ENCODE measurements around the gene SEPTIN2. TPM values are rescaled to one million over a fixed set of nuclear protein-coding genes. Genes with fewer than 3 reads are reported as not detected.

SEPTIN2 gene
- total and polyA plus RNA-seq, 2 experiments from 2014 or later = 227 to 393 TPM

GRCh38 chr2:241357531-241357930, 41.8 kb downstream of the SEPTIN2 start:
- no peak for ATAC-seq
- H3K9me3 Mint-ChIP-seq = no peaks in the 10 kb centered on the region
- H3K27ac Mint-ChIP-seq = no peak overlapping the region
- Histone ChIP-seq H3F3A (replicated peaks; ENCODE audit: low read depth) (no peaks in the 10 kb centered on the region), H4K20me1 (replicated peaks; ENCODE audit: insufficient read depth) (peaks cover 32% of the 10 kb centered on the region), H2AFZ (no peak overlapping the region), H3K36me3 (ENCODE audit: insufficient read depth) (peaks cover 2% of the 10 kb centered on the region; the same call in 1 of the 2 replicates), H3K4me2 (peak overlapping the region; percentile 92), H3K27me3 (ENCODE audit: insufficient read depth) (no peaks in the 10 kb centered on the region), H3K27ac (ENCODE audit: low read depth) (no peak overlapping the region), H3K4me1 (ENCODE audit: insufficient read depth) (peaks cover 7% of the 10 kb centered on the region), H3K4me3 (peak overlapping the region; percentile 88), H3K79me2 (replicated peaks; ENCODE audit: insufficient read depth) (peaks cover 57% of the 10 kb centered on the region), H3K9me2 (ENCODE audit: insufficient read depth) (no peaks in the 10 kb centered on the region)
- H3K4me3 Mint-ChIP-seq = peak overlapping the region; percentile 70
- peaks cover 21% of the 10 kb centered on the region for H3K36me3 Mint-ChIP-seq (ENCODE audit: low read depth)
- TF ChIP-seq ZNF114 (CRISPR knock-in tag; IDR thresholded peaks at IDR 0.05) (no peak), CTCF (conservative IDR thresholded peaks at IDR 0.05; ENCODE audit: low read depth in 2 of 2) (no peak), ZNF331 (CRISPR knock-in tag; IDR thresholded peaks at IDR 0.05; ENCODE audit: low read depth) (no peak)
- no peak for DNase-seq (ENCODE audit: low spot score)
- H3K4me1 Mint-ChIP-seq = peaks cover 36% of the 10 kb centered on the region
- H3K27me3 Mint-ChIP-seq (ENCODE audit: insufficient read depth, low read depth, poor library complexity) = peaks cover 6% of the 10 kb centered on the region

GRCh38 chr2:241358470-241358869, 42.7 kb downstream of the SEPTIN2 start:
- ATAC-seq (no peak), DNase-seq (ENCODE audit: low spot score) (no peak)
- Mint-ChIP-seq H3K4me1 (peaks cover 34% of the 10 kb centered on the region), H3K36me3 (ENCODE audit: low read depth) (peaks cover 13% of the 10 kb centered on the region), H3K4me3 (no peak overlapping the region), H3K27me3 (ENCODE audit: insufficient read depth, low read depth, poor library complexity) (peaks cover 6% of the 10 kb centered on the region), H3K9me3 (no peaks in the 10 kb centered on the region), H3K27ac (no peak overlapping the region)
- H3K36me3 ChIP-seq (ENCODE audit: insufficient read depth) = no peaks in the 10 kb centered on the region
- H3K4me1 ChIP-seq (ENCODE audit: insufficient read depth) = peaks cover 7% of the 10 kb centered on the region
- no peaks in the 10 kb centered on the region for H3K27me3 ChIP-seq (ENCODE audit: insufficient read depth)
- no peak overlapping the region for H3K27ac ChIP-seq (ENCODE audit: low read depth)
- no peak overlapping the region for H3K4me2 ChIP-seq
- no peaks in the 10 kb centered on the region for H3K9me2 ChIP-seq (ENCODE audit: insufficient read depth)
- peaks cover 37% of the 10 kb centered on the region for H4K20me1 ChIP-seq (replicated peaks; ENCODE audit: insufficient read depth)
- no peak overlapping the region for H3K4me3 ChIP-seq
- H2AFZ ChIP-seq = no peak overlapping the region
- peaks cover 66% of the 10 kb centered on the region for H3K79me2 ChIP-seq (replicated peaks; ENCODE audit: insufficient read depth)
- no peaks in the 10 kb centered on the region for H3F3A ChIP-seq (replicated peaks; ENCODE audit: low read depth)
- TF ChIP-seq EZH2phosphoT487 (IDR thresholded peaks at IDR 0.05; ENCODE audit: unreplicated experiment) (no peak), CTCF (conservative IDR thresholded peaks at IDR 0.05; ENCODE audit: low read depth in 2 of 2) (no peak), ETS1 (IDR thresholded peaks at IDR 0.05) (no peak), ZNF331 (CRISPR knock-in tag; IDR thresholded peaks at IDR 0.05; ENCODE audit: low read depth) (no peak), REST (IDR thresholded peaks at IDR 0.05; ENCODE audit: unreplicated experiment) (no peak), CREB1 (CRISPR knock-in tag; IDR thresholded peaks at IDR 0.05; ENCODE audit: low read depth) (no peak), NANOG (IDR thresholded peaks at IDR 0.05; ENCODE audit: borderline replicate concordance) (no peak), ZNF114 (CRISPR knock-in tag; IDR thresholded peaks at IDR 0.05) (no peak), EZH2 (IDR thresholded peaks at IDR 0.05; ENCODE audit: low read depth, unreplicated experiment) (no peak), JUNB (IDR thresholded peaks at IDR 0.05; ENCODE audit: unreplicated experiment) (no peak), STAT1 (IDR thresholded peaks at IDR 0.05; ENCODE audit: unreplicated experiment) (no peak), POLR2AphosphoS5 (IDR thresholded peaks at IDR 0.05; ENCODE audit: low read depth) (no peak)

Data from GM23338 (cell line).